Stomach (tissue), 9 donors: ENCODE results near the gene ITGB8. TPM values are rescaled to one million over a fixed set of nuclear protein-coding genes. Genes with fewer than 3 reads are reported as not detected.

Experiments
- DNase-seq, 2 donors: peaks; one replicate each; pipeline versions ENCODE4 v3.0.0 to v3.0.0-alpha.2; 2013 to 2019
- H3K27ac ChIP-seq, 5 donors: fragments of 200-600 bp in 4 of 5; sonication (generic) in 4 of 5; one replicate each; pipeline ENCODE4 v1.5.1; 2013 to 2019; ENCODE audit warnings: mild to moderate bottlenecking in 1 of 5, moderate library complexity in 1 of 5
- H3K27me3 ChIP-seq, 3 donors: fragments of 200-600 bp; sonication (generic); one replicate each; pipeline ENCODE4 v1.5.1; 2017 to 2019; ENCODE audit warnings: mixed run types in 1 of 3
- H3K36me3 ChIP-seq, 4 donors: fragments of 200-600 bp; sonication (generic); 1 replicate in 3 of 4; 2 replicates in 1 of 4; pipeline ENCODE4 v1.5.1; 2016 to 2019
- H3K4me1 ChIP-seq, 4 donors: fragments of 200-600 bp; sonication (generic); one replicate each; pipeline ENCODE4 v1.5.1; 2016 to 2019
- H3K4me3 ChIP-seq, 4 donors: fragments of 200-600 bp; sonication (generic) in 3 of 4; one replicate each; pipeline ENCODE4 v1.5.1; 2016 to 2019; ENCODE audit warnings: mild to moderate bottlenecking in 1 of 4
- H3K9me3 ChIP-seq, 4 donors: fragments of 200-600 bp; sonication (generic); one replicate each; pipeline ENCODE4 v1.5.1; 2016 to 2019
- EP300 ChIP-seq: sonication (generic); formaldehyde crosslinking; IDR thresholded peaks from one replicate; pipeline ENCODE4 v1.6.1; 2017; ENCODE audit warnings: antibody characterized with exemption
- POLR2A ChIP-seq, 4 donors: fragments of 450-650 bp; IDR thresholded peaks; one replicate each; pipeline ENCODE4 v1.6.1; 2016; ENCODE audit warnings: antibody characterized with exemption in 4 of 4, control low read depth in 2 of 4, mild to moderate bottlenecking in 1 of 4, moderate library complexity in 1 of 4
- POLR2AphosphoS5 ChIP-seq, 3 donors: sonication (generic); formaldehyde crosslinking; IDR thresholded peaks; one replicate each; pipeline ENCODE4 v1.6.1; 2016; ENCODE audit warnings: antibody characterized with exemption in 3 of 3
- WGBS, 5 donors: extraction: QIAGEN DNeasy Blood & Tissue Kit in 3 of 5; methylation state at CpG; one replicate each; pipeline versions ENCODE4 v1.1.5 to v1.1.7; 2013 to 2018; 5-methylcytosine and 5-hydroxymethylcytosine counted together
- intact Hi-C: fragments of 100-400 bp; cut with DNase I; formaldehyde crosslinking; loops from one replicate; pipeline ENCODE4 v1.15.1; 2023; ENCODE audit warnings: low total_unique reads
- polyA plus RNA-seq, 3 donors: library from polyadenylated mRNA; stranded (reverse); fragments of 200-250 nt; gene quantifications; one replicate each; pipeline ENCODE4 v1.2.3, GENCODE V29; 2013
- total RNA-seq, 5 donors: library from RNA; depleted of rRNA; stranded (reverse); fragments of >200 nt; gene quantifications; one replicate each; pipeline versions ENCODE4 v1.1.0 to v1.2.3, GENCODE V29; 2014 to 2016
- TF ChIP-seq, protein P1 (sequence below), 7 experiments: fragments of 450-650 bp in 4 of 7; fragments of 200-600 bp in 3 of 7; sonication (generic) in 3 of 7; IDR thresholded peaks; one replicate each; pipeline ENCODE4 v1.5.1; 2016 to 2019; ENCODE audit warnings: antibody characterized with exemption in 7 of 7, control low read depth in 2 of 7, mild to moderate bottlenecking in 1 of 7
- donor health status: healthy with polysubstance abuse.
- donor health status: Bipolar disorder and iron deficiency.
- donor health status: healthy.

The ITGB8 gene
- total and polyA plus RNA-seq, 8 donors, result 1.1 to 31.9 (median 6.5) TPM

GRCh38 chr7:20284771-20285143 lies 45.9 kb upstream of the ITGB8 start:
- DNase-seq, result no peak
- no peaks in the 10 kb centered on the region for H3K4me1 ChIP-seq
- no peaks in the 10 kb centered on the region for H3K27me3 ChIP-seq
- H3K36me3 ChIP-seq, result no peaks in the 10 kb centered on the region
- H3K9me3 ChIP-seq, result no peaks in the 10 kb centered on the region
- TF ChIP-seq, protein P1, sequence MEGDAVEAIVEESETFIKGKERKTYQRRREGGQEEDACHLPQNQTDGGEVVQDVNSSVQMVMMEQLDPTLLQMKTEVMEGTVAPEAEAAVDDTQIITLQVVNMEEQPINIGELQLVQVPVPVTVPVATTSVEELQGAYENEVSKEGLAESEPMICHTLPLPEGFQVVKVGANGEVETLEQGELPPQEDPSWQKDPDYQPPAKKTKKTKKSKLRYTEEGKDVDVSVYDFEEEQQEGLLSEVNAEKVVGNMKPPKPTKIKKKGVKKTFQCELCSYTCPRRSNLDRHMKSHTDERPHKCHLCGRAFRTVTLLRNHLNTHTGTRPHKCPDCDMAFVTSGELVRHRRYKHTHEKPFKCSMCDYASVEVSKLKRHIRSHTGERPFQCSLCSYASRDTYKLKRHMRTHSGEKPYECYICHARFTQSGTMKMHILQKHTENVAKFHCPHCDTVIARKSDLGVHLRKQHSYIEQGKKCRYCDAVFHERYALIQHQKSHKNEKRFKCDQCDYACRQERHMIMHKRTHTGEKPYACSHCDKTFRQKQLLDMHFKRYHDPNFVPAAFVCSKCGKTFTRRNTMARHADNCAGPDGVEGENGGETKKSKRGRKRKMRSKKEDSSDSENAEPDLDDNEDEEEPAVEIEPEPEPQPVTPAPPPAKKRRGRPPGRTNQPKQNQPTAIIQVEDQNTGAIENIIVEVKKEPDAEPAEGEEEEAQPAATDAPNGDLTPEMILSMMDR (IDR thresholded peaks at IDR 0.05), result no peak
- TF ChIP-seq EP300 (no peak), POLR2AphosphoS5 (IDR thresholded peaks at IDR 0.05) (no peak)
- intact Hi-C loops, result no loop called here
- no peak overlapping the region for H3K27ac ChIP-seq
- no peak overlapping the region for H3K4me3 ChIP-seq

DNA sequence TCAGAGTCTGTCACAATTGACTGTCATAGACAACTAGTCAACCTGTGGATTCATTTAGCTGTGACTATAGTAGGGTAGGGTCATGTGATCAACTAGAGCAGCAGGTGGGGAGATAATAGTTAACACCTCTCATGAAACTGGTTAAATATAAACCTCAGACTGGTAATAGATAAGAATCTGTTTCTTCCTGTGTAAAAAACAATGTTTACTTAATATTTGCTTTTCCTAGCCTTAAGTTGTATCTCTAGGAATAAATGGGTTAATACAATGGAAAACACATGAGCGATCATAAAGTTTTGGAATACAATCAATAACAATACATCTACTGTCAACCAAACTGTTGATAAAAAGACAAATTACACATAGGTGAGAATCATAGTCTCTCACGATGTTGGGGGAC lies 43.4 kb upstream of the ITGB8 start:
- Histone ChIP-seq H3K9me3 (no peaks in the 10 kb centered on the region), H3K4me1 (no peaks in the 10 kb centered on the region), H3K27me3 (no peaks in the 10 kb centered on the region), H3K27ac (no peak overlapping the region), H3K4me3 (no peak overlapping the region), H3K36me3 (no peaks in the 10 kb centered on the region)
- intact Hi-C loops, result no loop called here
- no peak for DNase-seq
- 71 to 84% (median 76%) methylated on average over 2 of the region's 2 CpGs for WGBS, 5 donors
- TF ChIP-seq EP300 (no peak), POLR2AphosphoS5 (IDR thresholded peaks at IDR 0.05) (no peak), POLR2A (IDR thresholded peaks at IDR 0.05) (no peak)
- TF ChIP-seq, protein P1 (IDR thresholded peaks at IDR 0.05), result no peak

DNA sequence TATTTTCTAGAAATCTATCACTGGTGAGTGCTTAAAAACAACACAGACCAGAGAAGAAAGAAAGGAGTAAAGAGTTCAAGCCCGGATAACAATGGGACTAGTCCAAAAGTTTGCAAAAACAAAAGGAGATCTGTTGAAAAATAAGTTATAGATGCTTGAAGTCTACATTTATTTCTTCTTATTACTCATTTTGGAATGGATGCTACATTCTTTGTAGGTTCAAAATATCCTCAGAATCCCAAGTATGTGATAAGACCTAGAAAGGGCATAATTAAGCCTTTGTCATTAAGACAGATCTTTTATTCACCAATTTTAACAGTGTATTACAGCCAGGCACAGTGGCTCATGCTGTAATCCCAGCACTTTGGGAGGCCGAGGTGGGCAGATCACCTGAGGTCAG lies 42.7 kb upstream of the ITGB8 start:
- no peak for DNase-seq
- Histone ChIP-seq H3K36me3 (no peaks in the 10 kb centered on the region), H3K4me3 (no peak overlapping the region), H3K9me3 (no peaks in the 10 kb centered on the region), H3K27me3 (no peaks in the 10 kb centered on the region), H3K4me1 (no peaks in the 10 kb centered on the region), H3K27ac (no peak overlapping the region)
- WGBS, 5 donors, result 74 to 89% (median 82%) methylated on average over 2 of the region's 2 CpGs
- no peak for TF ChIP-seq POLR2AphosphoS5 (IDR thresholded peaks at IDR 0.05)
- no peak for TF ChIP-seq EP300
- TF ChIP-seq POLR2A (IDR thresholded peaks at IDR 0.05), result no peak
- TF ChIP-seq, protein P1 (IDR thresholded peaks at IDR 0.05), result no peak
- intact Hi-C loops, result no loop called here

- DNase-seq, result no peak
- Histone ChIP-seq H3K9me3 (no peaks in the 10 kb centered on the region), H3K27ac (no peak overlapping the region), H3K4me3 (no peak overlapping the region), H3K27me3 (no peaks in the 10 kb centered on the region), H3K4me1 (no peaks in the 10 kb centered on the region), H3K36me3 (no peaks in the 10 kb centered on the region)
- no peak for TF ChIP-seq POLR2A (IDR thresholded peaks at IDR 0.05)
- 54 to 80% (median 74%) methylated on average over 3 of the region's 3 CpGs for WGBS, 5 donors
- intact Hi-C loops, result no loop called here
These were observed 40.1 kb upstream of the ITGB8 start for GRCh38 chr7:20290505-20291111.

DNA sequence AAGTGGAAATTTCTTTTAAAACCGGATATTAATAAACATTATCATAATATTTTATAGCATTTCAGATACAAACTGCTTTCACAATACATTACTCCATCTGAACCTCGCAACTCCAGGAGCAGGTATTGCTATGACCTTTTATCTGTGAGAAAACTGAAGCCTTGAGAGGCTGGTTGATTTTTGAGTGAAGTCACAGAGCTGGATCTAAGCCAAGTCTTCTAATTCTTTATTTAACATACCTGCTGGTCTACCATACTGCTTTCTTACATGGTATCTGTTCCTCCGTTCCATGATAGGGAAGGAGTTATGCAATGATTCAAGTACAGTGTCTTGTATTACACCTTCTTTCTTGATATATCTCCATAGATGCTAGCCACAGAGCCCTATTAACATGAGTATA lies 37.4 kb upstream of the ITGB8 start:
- Histone ChIP-seq H3K4me3 (no peak overlapping the region), H3K9me3 (no peaks in the 10 kb centered on the region), H3K36me3 (no peaks in the 10 kb centered on the region), H3K27me3 (no peaks in the 10 kb centered on the region), H3K27ac (no peak overlapping the region), H3K4me1 (no peaks in the 10 kb centered on the region)
- 75 to 86% (median 81%) methylated on average over 3 of the region's 3 CpGs for WGBS, 5 donors
- TF ChIP-seq, protein P1 (IDR thresholded peaks at IDR 0.05), result no peak
- TF ChIP-seq POLR2AphosphoS5 (IDR thresholded peaks at IDR 0.05), result no peak
- no peak for TF ChIP-seq POLR2A (IDR thresholded peaks at IDR 0.05)
- TF ChIP-seq EP300, result no peak
- intact Hi-C loops, result no loop called here
- DNase-seq, result no peak
